ENCODE results near the gene ATP11A. TPM values are rescaled to one million over a fixed set of nuclear protein-coding genes. Genes with fewer than 3 reads are reported as not detected.

ATP11A gene
- total RNA-seq, 6 experiments from 2014 or later, result 24.3 to 57.4 (median 33.1) TPM

- ATAC-seq (no peak), DNase-seq (no peak)
- no peaks in the 10 kb centered on the region for H3K9me3 ChIP-seq
- no peak overlapping the region for H3K27ac ChIP-seq
- peaks cover 0 to 31% (median 15%) of the 10 kb centered on the region in 4 donors for H3K4me1 ChIP-seq
- no peak for TF ChIP-seq CTCF (IDR thresholded peaks at IDR 0.05)
- no peak for TF ChIP-seq POLR2A (IDR thresholded peaks at IDR 0.05)
- H3K36me3 ChIP-seq, result no peaks in the 10 kb centered on the region
- intact Hi-C loops (cut with DNase I), result no loop called here
- no peak overlapping the region for H3K4me3 ChIP-seq
- no peaks in the 10 kb centered on the region for H3K27me3 ChIP-seq
Observed at GRCh38 chr13:112930192-112930591, 240.4 kb downstream of the ATP11A start.

GRCh38 chr13:112931028-112931934 is 241.4 kb downstream of the ATP11A start:
- Histone ChIP-seq H3K27me3 (no peaks in the 10 kb centered on the region), H3K36me3 (no peaks in the 10 kb centered on the region), H3K4me3 (no peak overlapping the region), H3K9me3 (no peaks in the 10 kb centered on the region), H3K27ac (peak overlapping the region in 1 of 3 donors; percentile 43), H3K4me1 (peaks cover 0 to 31% (median 15%) of the 10 kb centered on the region in 4 donors)
- ATAC-seq (peak in 3 of 4 donors; percentile 7 to 29 (median 15)), DNase-seq (no peak)
- 62% methylated on average over 14 of the region's 32 CpGs for WGBS (ENCODE audit: insufficient coverage, low coverage, low lambda C conversion rate, missing lambda C conversion rate)
- intact Hi-C loops (cut with DNase I), result no loop called here
- peak in 3 of 4 donors; percentile 35 to 43 (median 39) for TF ChIP-seq CTCF (IDR thresholded peaks at IDR 0.05)
- TF ChIP-seq POLR2A (IDR thresholded peaks at IDR 0.05), result no peak

GRCh38 chr13:112932971-112933370 is 243.1 kb downstream of the ATP11A start:
- Histone ChIP-seq H3K9me3 (no peaks in the 10 kb centered on the region), H3K27ac (no peak overlapping the region), H3K4me3 (no peak overlapping the region), H3K36me3 (no peaks in the 10 kb centered on the region), H3K4me1 (peaks cover 0 to 18% (median 8%) of the 10 kb centered on the region in 4 donors), H3K27me3 (no peaks in the 10 kb centered on the region)
- intact Hi-C loops (cut with DNase I), result no loop called here
- TF ChIP-seq CTCF (IDR thresholded peaks at IDR 0.05), result no peak
- TF ChIP-seq POLR2A (IDR thresholded peaks at IDR 0.05), result no peak
- no peak for ATAC-seq
- no peak for DNase-seq
- WGBS (ENCODE audit: insufficient coverage, low coverage, low lambda C conversion rate, missing lambda C conversion rate), result 70% methylated on average over 4 of the region's 9 CpGs

GRCh38 chr13:112933649-112934048 is 243.8 kb downstream of the ATP11A start:
- 40% methylated on average over 1 of the region's 7 CpGs for WGBS (ENCODE audit: insufficient coverage, low coverage, low lambda C conversion rate, missing lambda C conversion rate)
- no peak overlapping the region for H3K27ac ChIP-seq
- TF ChIP-seq POLR2A (IDR thresholded peaks at IDR 0.05) (no peak), CTCF (IDR thresholded peaks at IDR 0.05) (no peak)
- no peaks in the 10 kb centered on the region for H3K36me3 ChIP-seq
- intact Hi-C loops (cut with DNase I), result no loop called here
- DNase-seq (no peak), ATAC-seq (no peak)
- no peak overlapping the region for H3K4me3 ChIP-seq
- H3K4me1 ChIP-seq, result peaks cover 0 to 11% (median 4%) of the 10 kb centered on the region in 4 donors
- H3K9me3 ChIP-seq, result no peaks in the 10 kb centered on the region
- H3K27me3 ChIP-seq, result no peaks in the 10 kb centered on the region
